Small intestine (tissue), 7 donors: ENCODE measurements around the gene YPEL1. TPM values are rescaled to one million over a fixed set of nuclear protein-coding genes. Genes with fewer than 3 reads are reported as not detected.
"Not testable (repeated sequence)": the region's sequence is repeated elsewhere in the genome, so short reads cannot be mapped to it uniquely, and the experiment has no call there.

ENCODE experiments used
- DNase-seq, 2 donors: peaks; one replicate each; pipeline versions ENCODE4 v3.0.0 to v3.0.0-alpha.2; 2013
- FAIRE-seq: peaks from 2 replicates; lab custom pipeline; 2012; peaks lifted over from hg19 to GRCh38; lab: Jason Lieb, UNC
- H3K27ac ChIP-seq, 3 donors: one replicate each; pipeline ENCODE4 v1.5.1; 2013; ENCODE audit warnings: low read length in 2 of 3, mild to moderate bottlenecking in 2 of 3, control low read depth in 1 of 3, inconsistent platforms in 1 of 3, low read depth in 1 of 3, moderate library complexity in 1 of 3
- H3K27me3 ChIP-seq, 3 donors: one replicate each; pipeline ENCODE4 v1.6.1; 2013; ENCODE audit warnings: low read length in 3 of 3, inconsistent platforms in 1 of 3; ENCODE audit not compliant: control insufficient read depth in 3 of 3, insufficient read depth in 3 of 3
- H3K36me3 ChIP-seq, 3 donors: one replicate each; pipeline ENCODE4 v1.6.1; 2013; ENCODE audit warnings: low read length in 3 of 3, inconsistent platforms in 1 of 3, low read depth in 1 of 3, mild to moderate bottlenecking in 1 of 3, moderate library complexity in 1 of 3; ENCODE audit not compliant: control insufficient read depth in 3 of 3, insufficient read depth in 2 of 3
- H3K4me1 ChIP-seq, 3 donors: one replicate each; pipeline ENCODE4 v1.6.1; 2013; ENCODE audit warnings: low read length in 2 of 3, inconsistent platforms in 1 of 3, low read depth in 1 of 3, mild to moderate bottlenecking in 1 of 3, moderate library complexity in 1 of 3; ENCODE audit not compliant: control insufficient read depth in 3 of 3, insufficient read depth in 2 of 3
- H3K4me3 ChIP-seq, 3 donors: one replicate each; pipeline ENCODE4 v1.5.1; 2013; ENCODE audit warnings: low read length in 3 of 3, control low read depth in 1 of 3, inconsistent platforms in 1 of 3, low read depth in 1 of 3, mild to moderate bottlenecking in 1 of 3, moderate library complexity in 1 of 3
- H3K9me3 ChIP-seq, 2 donors: one replicate each; pipeline ENCODE4 v1.6.1; 2013; ENCODE audit warnings: low read depth in 1 of 2, low read length in 1 of 2; ENCODE audit not compliant: control insufficient read depth in 2 of 2, insufficient read depth in 1 of 2
- whole genome bisulfite sequencing, 3 donors: extraction: QIAGEN DNeasy Blood & Tissue Kit; methylation state at CpG; one replicate each; pipeline ENCODE4 v1.1.7; 2013; 5-methylcytosine and 5-hydroxymethylcytosine counted together
- polyA plus RNA-seq, 4 donors: library from polyadenylated mRNA; stranded (reverse) in 3 of 4; unstranded in 1 of 4; fragments of 200-250 nt in 3 of 4; fragments of 120-200 nt in 1 of 4; gene quantifications; one replicate each; pipeline versions ENCODE4 v1.2.1 to v1.2.3, GENCODE V29; 2013
- donor health status: healthy with polysubstance abuse.
- donor health status: control.
- donor health status: control.
- donor health status: Bipolar disorder and iron deficiency.
- donor health status: healthy.

Gene YPEL1
- polyA plus RNA-seq, 4 donors: 0.22 to 2.3 (median 1.5) TPM

DNA sequence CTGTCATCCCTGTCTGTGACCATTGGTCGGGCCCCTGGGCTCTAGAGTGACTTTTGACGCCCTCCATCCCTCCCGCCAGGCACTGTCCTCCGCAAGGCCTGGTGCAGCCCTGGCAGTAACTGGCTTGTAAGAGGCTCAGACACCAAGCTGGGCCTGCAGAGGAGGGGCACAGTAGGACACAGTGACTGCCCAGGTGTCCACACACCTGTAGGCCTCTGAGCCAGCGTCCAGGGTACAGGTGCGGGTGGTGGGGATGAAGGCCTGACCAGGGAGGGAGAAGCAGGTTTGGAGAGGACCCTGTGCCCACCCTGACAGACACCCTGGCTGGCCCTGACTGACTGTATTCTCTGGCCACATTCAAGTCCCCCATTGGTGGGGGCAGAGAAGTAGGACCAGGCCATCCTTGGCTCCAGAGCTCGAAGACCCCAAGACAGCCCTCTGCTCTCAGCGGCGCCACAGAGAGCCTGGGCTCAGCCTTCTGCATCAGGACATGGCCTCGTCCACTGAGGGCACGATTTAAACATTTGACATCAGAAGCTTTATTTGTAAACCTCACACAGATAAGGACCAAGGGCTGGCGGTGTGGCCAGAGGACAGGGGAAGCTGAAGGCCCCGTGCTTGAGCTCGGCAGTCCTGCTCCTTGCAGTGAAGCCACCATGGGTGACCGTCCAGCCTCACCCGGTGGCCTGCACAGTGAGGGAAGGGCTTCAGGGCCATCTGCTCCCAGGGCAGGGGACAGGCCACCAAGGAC lies 38.4 kb downstream of the YPEL1 start:
- no peaks in the 10 kb centered on the region for H3K9me3 ChIP-seq
- H3K27me3 ChIP-seq: no peaks in the 10 kb centered on the region
- no peak for FAIRE-seq
- H3K36me3 ChIP-seq: peaks cover 6 to 72% (median 19%) of the 10 kb centered on the region in 3 donors
- H3K27ac ChIP-seq: no peak overlapping the region
- no peak for DNase-seq
- H3K4me1 ChIP-seq: no peaks in the 10 kb centered on the region
- WGBS, 3 donors: 91 to 94% (median 92%) methylated on average over 16 of the region's 16 CpGs
- H3K4me3 ChIP-seq: no peak overlapping the region

- H3K4me3 ChIP-seq: no peak overlapping the region
- FAIRE-seq: no peak
- no peaks in the 10 kb centered on the region for H3K27me3 ChIP-seq
- no peaks in the 10 kb centered on the region for H3K9me3 ChIP-seq
- peaks cover 6 to 70% (median 19%) of the 10 kb centered on the region in 3 donors for H3K36me3 ChIP-seq
- H3K27ac ChIP-seq: no peak overlapping the region
- WGBS, 3 donors: 92 to 96% (median 93%) methylated on average over 6 of the region's 6 CpGs
- no peak for DNase-seq
- no peaks in the 10 kb centered on the region for H3K4me1 ChIP-seq
Observed at GRCh38 chr22:21696115-21696514, 39.5 kb downstream of the YPEL1 start.

- Histone ChIP-seq H3K4me1 (no peaks in the 10 kb centered on the region), H3K27me3 (no peaks in the 10 kb centered on the region), H3K9me3 (no peaks in the 10 kb centered on the region), H3K36me3 (peaks cover 6 to 69% (median 19%) of the 10 kb centered on the region in 3 donors), H3K27ac (no peak overlapping the region), H3K4me3 (no peak overlapping the region)
- no peak for DNase-seq
- WGBS, 3 donors: 78 to 95% (median 90%) methylated on average over 5 to 6 of the region's 6 CpGs
- FAIRE-seq: no peak
Observed at GRCh38 chr22:21695430-21696085, 40.0 kb downstream of the YPEL1 start.

DNA sequence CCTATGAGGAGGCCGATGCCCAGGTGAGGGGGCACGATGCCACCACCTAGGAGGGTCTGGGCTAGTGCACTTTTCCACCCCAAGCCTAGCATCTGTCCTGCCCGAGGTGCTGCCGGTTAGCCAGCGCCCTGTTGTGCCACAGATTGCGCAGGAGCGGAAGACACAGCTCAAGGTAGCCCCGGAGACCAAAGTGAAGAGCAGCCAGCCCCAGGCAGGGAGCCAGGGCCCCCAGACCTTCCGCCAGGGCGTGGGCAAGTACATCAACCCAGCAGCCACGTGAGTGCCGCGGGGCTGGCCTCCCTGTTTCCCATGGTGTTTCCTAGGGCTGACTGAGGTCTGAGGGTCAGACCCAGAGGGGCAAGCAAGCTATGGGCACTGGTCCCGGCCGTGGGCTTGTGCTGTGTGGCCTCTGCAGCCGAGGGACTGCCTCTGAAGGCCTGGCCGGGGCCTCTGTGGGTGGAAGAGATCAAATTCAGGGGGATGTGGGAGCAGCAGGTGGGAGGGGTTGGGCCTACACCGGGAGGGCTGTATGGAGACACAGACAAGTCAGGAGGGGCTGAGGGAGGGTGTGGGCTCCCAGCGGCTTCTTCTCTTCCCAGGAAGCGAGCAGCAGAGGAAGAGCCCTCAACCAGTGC lies 40.7 kb downstream of the YPEL1 start:
- FAIRE-seq: no peak
- peaks cover 6 to 73% (median 19%) of the 10 kb centered on the region in 3 donors for H3K36me3 ChIP-seq

GRCh38 chr22:21694394-21694793 lies 41.2 kb downstream of the YPEL1 start:
- Histone ChIP-seq H3K4me3 (no peak overlapping the region), H3K36me3 (peaks cover 6 to 75% (median 19%) of the 10 kb centered on the region in 3 donors), H3K9me3 (no peaks in the 10 kb centered on the region), H3K27me3 (no peaks in the 10 kb centered on the region), H3K27ac (no peak overlapping the region), H3K4me1 (no peaks in the 10 kb centered on the region)
- 84 to 91% (median 88%) methylated on average over 13 to 14 of the region's 14 CpGs for WGBS, 3 donors
- DNase-seq (no peak), FAIRE-seq (no peak)

More for the DNA sequence above, 40.7 kb downstream of the YPEL1 start:
- Histone ChIP-seq H3K4me1 (no peaks in the 10 kb centered on the region), H3K27me3 (no peaks in the 10 kb centered on the region), H3K9me3 (no peaks in the 10 kb centered on the region), H3K27ac (no peak overlapping the region), H3K4me3 (no peak overlapping the region)
- 85 to 87% (median 85%) methylated on average over 20 of the region's 20 CpGs for WGBS, 3 donors
- DNase-seq: no peak

- FAIRE-seq (no peak), DNase-seq (no peak)
- H3K36me3 ChIP-seq: peaks cover 6 to 73% (median 19%) of the 10 kb centered on the region in 3 donors
- H3K27ac ChIP-seq: no peak overlapping the region
- H3K4me3 ChIP-seq: no peak overlapping the region
- no peaks in the 10 kb centered on the region for H3K9me3 ChIP-seq
- 92 to 96% (median 94%) methylated on average over 12 to 13 of the region's 13 CpGs for WGBS, 3 donors
- no peaks in the 10 kb centered on the region for H3K27me3 ChIP-seq
- no peaks in the 10 kb centered on the region for H3K4me1 ChIP-seq
Observed at GRCh38 chr22:21693999-21694341, 41.6 kb downstream of the YPEL1 start.

GRCh38 chr22:21693333-21693998 lies 42.1 kb downstream of the YPEL1 start:
- H3K36me3 ChIP-seq: peaks cover 6 to 73% (median 19%) of the 10 kb centered on the region in 3 donors
- H3K4me3 ChIP-seq: no peak overlapping the region
- no peaks in the 10 kb centered on the region for H3K9me3 ChIP-seq
- no peak overlapping the region for H3K27ac ChIP-seq
- no peaks in the 10 kb centered on the region for H3K27me3 ChIP-seq
- no peaks in the 10 kb centered on the region for H3K4me1 ChIP-seq
- DNase-seq (no peak), FAIRE-seq (no peak)
- 92 to 93% (median 93%) methylated on average over 14 of the region's 14 CpGs for WGBS, 3 donors

- not testable (repeated sequence) for H3K27me3 ChIP-seq, DNase-seq, H3K4me3 ChIP-seq, H3K4me1 ChIP-seq, H3K9me3 ChIP-seq, FAIRE-seq, H3K27ac ChIP-seq
- H3K36me3 ChIP-seq: peaks cover 9 to 76% (median 23%) of the 10 kb centered on the region in 3 donors
- 90 to 94% (median 94%) methylated on average over 9 of the region's 9 CpGs for WGBS, 3 donors
Observed at GRCh38 chr22:21692856-21693255, 42.7 kb downstream of the YPEL1 start.
